K562 (cell line): ENCODE results near the gene CRKL. TPM values are rescaled to one million over a fixed set of nuclear protein-coding genes. Genes with fewer than 3 reads are reported as not detected.

ENCODE experiments used
- ILF3 ChIP-seq: fragments of 450-650 bp; IDR thresholded peaks from 2 replicates; pipeline ENCODE4 v1.6.1; 2018; ENCODE audit warnings: antibody characterized with exemption, mild to moderate bottlenecking, moderate library complexity, borderline replicate concordance
- JUN ChIP-seq, 2 experiments: sonication (generic) in 1 of 2; formaldehyde crosslinking in 1 of 2; IDR thresholded peaks; 2 replicates each; pipeline versions ENCODE4 v1.6.1 to v1.8.0; 2012 to 2022; ENCODE audit warnings: borderline replicate concordance in 2 of 2, mild to moderate bottlenecking in 2 of 2, improper control_type of control experiment in 1 of 2, low read depth in 1 of 2, low read length in 1 of 2, missing genetic modification reagents in 1 of 2
- ZNF707 ChIP-seq: fragments of 250-450 bp; sonication (Bioruptor Pico); conservative IDR thresholded peaks from 2 replicates; pipeline ENCODE4 v1.8.0; 2022; ENCODE audit warnings: inconsistent platforms, mild to moderate bottlenecking, moderate library complexity
- polyA plus RNA-seq, 8 experiments: library from polyadenylated mRNA; depleted of rRNA in 4 of 8; stranded (reverse) in 5 of 8; unstranded in 3 of 8; fragments of >200 nt; fragmentation: Nextera tagmentation in 2 of 8; fragmentation: Illumina TruSeq in 1 of 8; extraction: Ambion mirVana in 2 of 8; extraction: Trizol in 1 of 8; gene quantifications; 2 replicates each; pipeline versions ENCODE4 v1.2.1 to v1.2.3, GENCODE V29; 2011 to 2014; ENCODE audit warnings: inconsistent platforms in 1 of 8, missing spikeins in 1 of 8
- total RNA-seq, 7 experiments: library from RNA; depleted of rRNA in 6 of 7; stranded (reverse); fragments of >200 nt in 6 of 7; fragmentation: Illumina TruSeq in 2 of 7; extraction: Trizol in 2 of 7; gene quantifications; 2 replicates each; pipeline versions ENCODE4 v1.2.1 to v1.2.3, GENCODE V29; 2011 to 2021; ENCODE audit warnings: low replicate concordance in 1 of 7
- TF ChIP-seq, protein P1 (sequence below), 2 experiments: fragments of 450-650 bp; IDR thresholded peaks; 2 replicates each; pipeline ENCODE4 v1.6.1; 2016
- TF ChIP-seq, protein P2 (sequence below): fragments of 200-600 bp; sonication (generic); IDR thresholded peaks from one replicate; pipeline ENCODE4 v1.6.1; 2012; ENCODE audit warnings: mild to moderate bottlenecking, low read depth, low read length, inconsistent platforms

The CRKL gene
- total and polyA plus RNA-seq, 9 of the 15 experiments (the other 6 are each of a cell fraction or from before 2014, with no cell fraction given), result 100 to 263 (median 124) TPM

DNA sequence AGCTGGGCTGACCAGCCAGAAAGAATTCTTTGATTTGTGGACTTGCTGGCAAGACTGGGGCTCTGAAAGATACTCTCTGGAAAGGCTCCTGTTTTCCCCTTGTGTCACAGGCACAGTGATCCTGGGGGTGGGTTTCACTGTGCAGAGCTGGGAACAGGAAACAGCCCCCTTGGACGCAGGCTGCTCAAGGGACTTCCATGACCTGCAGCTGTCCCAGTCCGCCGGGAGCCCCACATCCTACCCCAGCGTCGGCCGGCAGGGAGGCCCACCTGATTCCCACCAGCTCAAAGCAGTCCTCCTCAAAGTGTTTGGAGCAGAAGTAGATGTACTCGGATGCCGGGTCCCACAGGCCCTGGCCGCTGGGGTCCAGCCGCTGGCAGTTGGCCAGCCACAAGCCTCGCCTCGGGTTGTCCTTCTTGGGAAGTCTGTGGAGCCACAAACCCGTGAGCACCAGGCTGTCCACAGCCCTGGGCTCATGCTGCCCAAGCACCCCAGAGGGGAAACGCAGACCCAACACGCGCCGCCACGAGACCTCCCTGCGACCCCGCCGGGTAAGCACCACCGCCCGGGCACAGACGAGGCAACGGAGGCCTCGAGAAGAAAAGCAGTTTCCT, 83.9 kb downstream of the CRKL start (continued):
- TF ChIP-seq, protein P1, sequence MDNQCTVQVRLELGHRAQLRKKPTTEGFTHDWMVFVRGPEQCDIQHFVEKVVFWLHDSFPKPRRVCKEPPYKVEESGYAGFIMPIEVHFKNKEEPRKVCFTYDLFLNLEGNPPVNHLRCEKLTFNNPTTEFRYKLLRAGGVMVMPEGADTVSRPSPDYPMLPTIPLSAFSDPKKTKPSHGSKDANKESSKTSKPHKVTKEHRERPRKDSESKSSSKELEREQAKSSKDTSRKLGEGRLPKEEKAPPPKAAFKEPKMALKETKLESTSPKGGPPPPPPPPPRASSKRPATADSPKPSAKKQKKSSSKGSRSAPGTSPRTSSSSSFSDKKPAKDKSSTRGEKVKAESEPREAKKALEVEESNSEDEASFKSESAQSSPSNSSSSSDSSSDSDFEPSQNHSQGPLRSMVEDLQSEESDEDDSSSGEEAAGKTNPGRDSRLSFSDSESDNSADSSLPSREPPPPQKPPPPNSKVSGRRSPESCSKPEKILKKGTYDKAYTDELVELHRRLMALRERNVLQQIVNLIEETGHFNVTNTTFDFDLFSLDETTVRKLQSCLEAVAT (IDR thresholded peaks at IDR 0.05), result no peak
- TF ChIP-seq ZNF707 (CRISPR knock-in tag), result peak; percentile 45; the same call in 1 of the 2 replicates
- no peak for TF ChIP-seq JUN (IDR thresholded peaks at IDR 0.05; ENCODE audit: borderline replicate concordance, low read depth, low read length)
- TF ChIP-seq JUN (CRISPR knock-in tag; IDR thresholded peaks at IDR 0.05; ENCODE audit: borderline replicate concordance), result no peak
- TF ChIP-seq, protein P2, sequence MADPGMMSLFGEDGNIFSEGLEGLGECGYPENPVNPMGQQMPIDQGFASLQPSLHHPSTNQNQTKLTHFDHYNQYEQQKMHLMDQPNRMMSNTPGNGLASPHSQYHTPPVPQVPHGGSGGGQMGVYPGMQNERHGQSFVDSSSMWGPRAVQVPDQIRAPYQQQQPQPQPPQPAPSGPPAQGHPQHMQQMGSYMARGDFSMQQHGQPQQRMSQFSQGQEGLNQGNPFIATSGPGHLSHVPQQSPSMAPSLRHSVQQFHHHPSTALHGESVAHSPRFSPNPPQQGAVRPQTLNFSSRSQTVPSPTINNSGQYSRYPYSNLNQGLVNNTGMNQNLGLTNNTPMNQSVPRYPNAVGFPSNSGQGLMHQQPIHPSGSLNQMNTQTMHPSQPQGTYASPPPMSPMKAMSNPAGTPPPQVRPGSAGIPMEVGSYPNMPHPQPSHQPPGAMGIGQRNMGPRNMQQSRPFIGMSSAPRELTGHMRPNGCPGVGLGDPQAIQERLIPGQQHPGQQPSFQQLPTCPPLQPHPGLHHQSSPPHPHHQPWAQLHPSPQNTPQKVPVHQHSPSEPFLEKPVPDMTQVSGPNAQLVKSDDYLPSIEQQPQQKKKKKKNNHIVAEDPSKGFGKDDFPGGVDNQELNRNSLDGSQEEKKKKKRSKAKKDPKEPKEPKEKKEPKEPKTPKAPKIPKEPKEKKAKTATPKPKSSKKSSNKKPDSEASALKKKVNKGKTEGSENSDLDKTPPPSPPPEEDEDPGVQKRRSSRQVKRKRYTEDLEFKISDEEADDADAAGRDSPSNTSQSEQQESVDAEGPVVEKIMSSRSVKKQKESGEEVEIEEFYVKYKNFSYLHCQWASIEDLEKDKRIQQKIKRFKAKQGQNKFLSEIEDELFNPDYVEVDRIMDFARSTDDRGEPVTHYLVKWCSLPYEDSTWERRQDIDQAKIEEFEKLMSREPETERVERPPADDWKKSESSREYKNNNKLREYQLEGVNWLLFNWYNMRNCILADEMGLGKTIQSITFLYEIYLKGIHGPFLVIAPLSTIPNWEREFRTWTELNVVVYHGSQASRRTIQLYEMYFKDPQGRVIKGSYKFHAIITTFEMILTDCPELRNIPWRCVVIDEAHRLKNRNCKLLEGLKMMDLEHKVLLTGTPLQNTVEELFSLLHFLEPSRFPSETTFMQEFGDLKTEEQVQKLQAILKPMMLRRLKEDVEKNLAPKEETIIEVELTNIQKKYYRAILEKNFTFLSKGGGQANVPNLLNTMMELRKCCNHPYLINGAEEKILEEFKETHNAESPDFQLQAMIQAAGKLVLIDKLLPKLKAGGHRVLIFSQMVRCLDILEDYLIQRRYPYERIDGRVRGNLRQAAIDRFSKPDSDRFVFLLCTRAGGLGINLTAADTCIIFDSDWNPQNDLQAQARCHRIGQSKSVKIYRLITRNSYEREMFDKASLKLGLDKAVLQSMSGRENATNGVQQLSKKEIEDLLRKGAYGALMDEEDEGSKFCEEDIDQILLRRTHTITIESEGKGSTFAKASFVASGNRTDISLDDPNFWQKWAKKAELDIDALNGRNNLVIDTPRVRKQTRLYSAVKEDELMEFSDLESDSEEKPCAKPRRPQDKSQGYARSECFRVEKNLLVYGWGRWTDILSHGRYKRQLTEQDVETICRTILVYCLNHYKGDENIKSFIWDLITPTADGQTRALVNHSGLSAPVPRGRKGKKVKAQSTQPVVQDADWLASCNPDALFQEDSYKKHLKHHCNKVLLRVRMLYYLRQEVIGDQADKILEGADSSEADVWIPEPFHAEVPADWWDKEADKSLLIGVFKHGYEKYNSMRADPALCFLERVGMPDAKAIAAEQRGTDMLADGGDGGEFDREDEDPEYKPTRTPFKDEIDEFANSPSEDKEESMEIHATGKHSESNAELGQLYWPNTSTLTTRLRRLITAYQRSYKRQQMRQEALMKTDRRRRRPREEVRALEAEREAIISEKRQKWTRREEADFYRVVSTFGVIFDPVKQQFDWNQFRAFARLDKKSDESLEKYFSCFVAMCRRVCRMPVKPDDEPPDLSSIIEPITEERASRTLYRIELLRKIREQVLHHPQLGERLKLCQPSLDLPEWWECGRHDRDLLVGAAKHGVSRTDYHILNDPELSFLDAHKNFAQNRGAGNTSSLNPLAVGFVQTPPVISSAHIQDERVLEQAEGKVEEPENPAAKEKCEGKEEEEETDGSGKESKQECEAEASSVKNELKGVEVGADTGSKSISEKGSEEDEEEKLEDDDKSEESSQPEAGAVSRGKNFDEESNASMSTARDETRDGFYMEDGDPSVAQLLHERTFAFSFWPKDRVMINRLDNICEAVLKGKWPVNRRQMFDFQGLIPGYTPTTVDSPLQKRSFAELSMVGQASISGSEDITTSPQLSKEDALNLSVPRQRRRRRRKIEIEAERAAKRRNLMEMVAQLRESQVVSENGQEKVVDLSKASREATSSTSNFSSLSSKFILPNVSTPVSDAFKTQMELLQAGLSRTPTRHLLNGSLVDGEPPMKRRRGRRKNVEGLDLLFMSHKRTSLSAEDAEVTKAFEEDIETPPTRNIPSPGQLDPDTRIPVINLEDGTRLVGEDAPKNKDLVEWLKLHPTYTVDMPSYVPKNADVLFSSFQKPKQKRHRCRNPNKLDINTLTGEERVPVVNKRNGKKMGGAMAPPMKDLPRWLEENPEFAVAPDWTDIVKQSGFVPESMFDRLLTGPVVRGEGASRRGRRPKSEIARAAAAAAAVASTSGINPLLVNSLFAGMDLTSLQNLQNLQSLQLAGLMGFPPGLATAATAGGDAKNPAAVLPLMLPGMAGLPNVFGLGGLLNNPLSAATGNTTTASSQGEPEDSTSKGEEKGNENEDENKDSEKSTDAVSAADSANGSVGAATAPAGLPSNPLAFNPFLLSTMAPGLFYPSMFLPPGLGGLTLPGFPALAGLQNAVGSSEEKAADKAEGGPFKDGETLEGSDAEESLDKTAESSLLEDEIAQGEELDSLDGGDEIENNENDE, result peak; percentile 12
- no peak for TF ChIP-seq ILF3
